22Rv1 (cell line): Measurements from ENCODE around the gene RASA3.

Experiments
- CTCF ChIP-seq: fragments of 450-650 bp; IDR thresholded peaks from 2 replicates; pipeline ENCODE4 v1.5.1; 2017; ENCODE audit warnings: mild to moderate bottlenecking
- ZFX ChIP-seq: fragments of 450-650 bp; IDR thresholded peaks from 2 replicates; pipeline ENCODE4 v1.6.1; 2017; ENCODE audit warnings: antibody characterized with exemption, borderline replicate concordance

- TF ChIP-seq CTCF (no peak), ZFX (no peak)
Observed at GRCh38 chr13:113954046-113954835, 178.2 kb downstream of the RASA3 start.
